Neural progenitor cell (in vitro differentiated cells): ENCODE results near the gene SUDS3. TPM values are rescaled to one million over a fixed set of nuclear protein-coding genes. Genes with fewer than 3 reads are reported as not detected.
"Not testable (repeated sequence)": the region's sequence is repeated elsewhere in the genome, so short reads cannot be mapped to it uniquely, and the experiment has no call there.

Experiments
- DNase-seq: peaks from one replicate; pipeline ENCODE4 v3.0.0-alpha.2; 2016; ENCODE audit warnings: low spot score
- H2AFZ ChIP-seq: fragments of 200-600 bp; sonication (generic); replicated peaks from 2 replicates; pipeline ENCODE4 v1.6.1; 2016; ENCODE audit warnings: antibody characterized with exemption
- H3F3A ChIP-seq: fragments of 200-600 bp; sonication (generic); 2 replicates; pipeline ENCODE4 v1.6.1; 2016; ENCODE audit warnings: antibody characterized with exemption, low read depth
- H3K27ac ChIP-seq: fragments of 200-600 bp; sonication (generic); 2 replicates; pipeline ENCODE4 v1.5.1; 2016; ENCODE audit warnings: mild to moderate bottlenecking
- H3K27me3 ChIP-seq: fragments of 200-600 bp; sonication (generic); 2 replicates; pipeline ENCODE4 v1.6.1; 2016; ENCODE audit warnings: mild to moderate bottlenecking, moderate library complexity
- H3K36me3 ChIP-seq: fragments of 200-600 bp; sonication (generic); 2 replicates; pipeline ENCODE4 v1.5.1; 2016
- H3K4me1 ChIP-seq: fragments of 200-600 bp; sonication (generic); 2 replicates; pipeline ENCODE4 v1.6.1; 2016; ENCODE audit warnings: mixed run types
- H3K4me2 ChIP-seq: fragments of 200-600 bp; sonication (generic); 2 replicates; pipeline ENCODE4 v1.6.1; 2016
- H3K4me3 ChIP-seq: fragments of 200-600 bp; sonication (generic); 2 replicates; pipeline ENCODE4 v1.5.1; 2016
- H3K79me2 ChIP-seq: fragments of 200-600 bp; sonication (generic); 2 replicates; pipeline ENCODE4 v1.6.1; 2016; ENCODE audit warnings: low read depth
- H3K9ac ChIP-seq: fragments of 200-600 bp; sonication (generic); 2 replicates; pipeline ENCODE4 v1.6.1; 2016
- H3K9me3 ChIP-seq: fragments of 200-600 bp; sonication (generic); 2 replicates; pipeline ENCODE4 v1.5.1; 2016; ENCODE audit warnings: low read depth
- H4K20me1 ChIP-seq: fragments of 200-600 bp; sonication (generic); 2 replicates; pipeline ENCODE4 v1.6.1; 2016; ENCODE audit warnings: low read depth
- H3K27ac Mint-ChIP-seq: 3 replicates; pipeline ENCODE4 v1.8.0; 2021; ENCODE audit warnings: mixed read lengths
- H3K27me3 Mint-ChIP-seq: 2 replicates; pipeline ENCODE4 v1.8.0; 2022; ENCODE audit warnings: low read depth, mild to moderate bottlenecking, inconsistent platforms, moderate library complexity, mixed read lengths; ENCODE audit not compliant: insufficient read depth
- H3K36me3 Mint-ChIP-seq: 3 replicates; pipeline ENCODE4 v1.8.0; 2021; ENCODE audit warnings: mixed read lengths
- H3K4me1 Mint-ChIP-seq: 3 replicates; pipeline ENCODE4 v1.8.0; 2021; ENCODE audit warnings: mixed read lengths
- H3K4me3 Mint-ChIP-seq: 3 replicates; pipeline ENCODE4 v1.8.0; 2021; ENCODE audit warnings: mild to moderate bottlenecking, moderate library complexity, mixed read lengths
- H3K9me3 Mint-ChIP-seq: 3 replicates; pipeline ENCODE4 v1.8.0; 2020; ENCODE audit warnings: mixed read lengths
- CTCF ChIP-seq: fragments of 200-600 bp; sonication (generic); IDR thresholded peaks from 2 replicates; pipeline ENCODE4 v1.5.1; 2017; ENCODE audit warnings: antibody characterized with exemption, mild to moderate bottlenecking
- EZH2 ChIP-seq: fragments of 200-600 bp; sonication (generic); IDR thresholded peaks from 2 replicates; pipeline ENCODE4 v1.6.1; 2017; ENCODE audit warnings: antibody characterized with exemption, mild to moderate bottlenecking, moderate library complexity
- EZH2phosphoT487 ChIP-seq: fragments of 200-600 bp; sonication (generic); IDR thresholded peaks from 2 replicates; pipeline ENCODE4 v1.6.1; 2017; ENCODE audit warnings: antibody characterized with exemption
- total RNA-seq: library from RNA; depleted of rRNA; stranded (reverse); fragments of >200 nt; gene quantifications from 2 replicates; pipeline ENCODE4 v1.2.3, GENCODE V29; 2015; ENCODE audit warnings: low replicate concordance

The SUDS3 gene
- total RNA-seq, 1 donor from 2014 or later, result 64.3 TPM

- Mint-ChIP-seq H3K27me3 (no peaks in the 10 kb centered on the region), H3K4me3 (no peak overlapping the region), H3K36me3 (no peaks in the 10 kb centered on the region), H3K4me1 (no peaks in the 10 kb centered on the region), H3K27ac (no peak overlapping the region), H3K9me3 (peaks cover 4% of the 10 kb centered on the region)
- Histone ChIP-seq H3K4me1 (no peaks in the 10 kb centered on the region), H3K4me2 (no peak overlapping the region), H3K79me2 (no peaks in the 10 kb centered on the region), H3K9ac (no peak overlapping the region), H3K27ac (no peak overlapping the region), H3K27me3 (no peaks in the 10 kb centered on the region), H3K36me3 (no peaks in the 10 kb centered on the region), H3K9me3 (no peaks in the 10 kb centered on the region), H3F3A (no peaks in the 10 kb centered on the region), H4K20me1 (no peaks in the 10 kb centered on the region), H2AFZ (no peak overlapping the region), H3K4me3 (no peak overlapping the region)
- TF ChIP-seq EZH2phosphoT487, result no peak
- TF ChIP-seq CTCF, result no peak
- TF ChIP-seq EZH2, result no peak
- no peak for DNase-seq
Observed at GRCh38 chr12:118350908-118351559, 25.3 kb upstream of the SUDS3 start.

GRCh38 chr12:118353721-118354120 lies 22.6 kb upstream of the SUDS3 start:
- TF ChIP-seq EZH2 (no peak), CTCF (no peak), EZH2phosphoT487 (no peak)
- no peaks in the 10 kb centered on the region for H3K9me3 ChIP-seq
- H3K27me3 ChIP-seq, result no peaks in the 10 kb centered on the region
- no peaks in the 10 kb centered on the region for H3K27me3 Mint-ChIP-seq
- no peaks in the 10 kb centered on the region for H3K79me2 ChIP-seq
- no peaks in the 10 kb centered on the region for H4K20me1 ChIP-seq
- no peak overlapping the region for H3K9ac ChIP-seq
- H3K4me2 ChIP-seq, result no peak overlapping the region
- no peak overlapping the region for H3K27ac Mint-ChIP-seq
- no peaks in the 10 kb centered on the region for H3K4me1 ChIP-seq
- H3K4me1 Mint-ChIP-seq, result no peaks in the 10 kb centered on the region
- H3K36me3 Mint-ChIP-seq, result no peaks in the 10 kb centered on the region
- H3K4me3 ChIP-seq, result no peak overlapping the region
- H3K36me3 ChIP-seq, result no peaks in the 10 kb centered on the region
- H3K4me3 Mint-ChIP-seq, result no peak overlapping the region
- no peaks in the 10 kb centered on the region for H3F3A ChIP-seq
- no peak for DNase-seq
- no peak overlapping the region for H2AFZ ChIP-seq
- peaks cover 4% of the 10 kb centered on the region for H3K9me3 Mint-ChIP-seq
- no peak overlapping the region for H3K27ac ChIP-seq

DNA sequence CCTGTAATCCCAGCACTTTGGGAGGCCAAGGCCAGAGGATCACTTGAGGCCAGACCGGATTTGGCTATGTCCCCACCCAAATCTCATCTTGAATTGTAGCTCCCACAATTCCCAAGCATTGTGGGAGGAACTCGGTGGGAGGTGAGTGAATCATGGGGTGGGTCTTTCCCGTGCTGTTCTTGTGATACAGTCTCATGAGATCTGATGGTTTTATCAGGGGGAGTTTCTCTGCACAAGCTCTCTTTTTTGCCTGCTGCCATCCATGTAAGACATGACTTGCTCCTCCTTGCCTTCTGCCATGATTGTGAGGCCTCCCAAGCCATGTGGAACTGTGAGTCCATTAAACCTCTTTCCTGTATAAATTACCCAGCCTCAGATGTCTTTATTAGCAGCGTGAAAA lies 21.9 kb upstream of the SUDS3 start:
- not testable (repeated sequence) for H3K27ac ChIP-seq, H3K9ac ChIP-seq, H3K79me2 ChIP-seq, H3K9me3 ChIP-seq, H2AFZ ChIP-seq, H3K4me2 ChIP-seq, H3F3A ChIP-seq, H3K4me1 ChIP-seq, H3K4me3 ChIP-seq, H3K27ac Mint-ChIP-seq, H3K4me3 Mint-ChIP-seq, H3K36me3 ChIP-seq, H3K36me3 Mint-ChIP-seq, H3K27me3 Mint-ChIP-seq, H3K27me3 ChIP-seq, DNase-seq, H3K4me1 Mint-ChIP-seq, H3K9me3 Mint-ChIP-seq, H4K20me1 ChIP-seq

DNA sequence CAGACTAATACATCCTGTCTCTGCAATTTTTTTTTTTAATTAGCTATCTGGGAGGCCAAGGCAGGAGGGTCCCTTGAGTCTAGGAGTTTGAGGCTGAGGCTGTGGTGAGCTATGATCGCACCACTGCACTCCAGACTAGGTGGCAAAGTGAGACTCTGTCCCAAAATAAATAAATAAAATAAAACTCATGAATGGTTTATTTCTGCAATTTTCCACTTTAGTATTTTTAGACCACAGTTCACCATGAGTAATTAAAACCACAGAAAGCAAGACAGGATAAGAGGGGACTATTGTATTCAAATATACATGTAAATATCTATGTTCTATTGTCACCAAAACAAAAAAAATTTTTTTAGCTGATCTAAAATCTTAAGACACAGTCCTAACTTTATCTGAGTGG lies 21.5 kb upstream of the SUDS3 start:
- Mint-ChIP-seq H3K36me3 (no peaks in the 10 kb centered on the region), H3K4me1 (no peaks in the 10 kb centered on the region), H3K9me3 (peaks cover 4% of the 10 kb centered on the region), H3K27ac (no peak overlapping the region), H3K4me3 (no peak overlapping the region), H3K27me3 (peaks cover 2% of the 10 kb centered on the region)
- H3K36me3 ChIP-seq, result no peaks in the 10 kb centered on the region
- TF ChIP-seq EZH2, result no peak
- no peak for TF ChIP-seq EZH2phosphoT487
- no peak for TF ChIP-seq CTCF
- H2AFZ ChIP-seq, result no peak overlapping the region
- no peaks in the 10 kb centered on the region for H3F3A ChIP-seq
- H3K4me3 ChIP-seq, result no peak overlapping the region
- no peak for DNase-seq
- no peaks in the 10 kb centered on the region for H4K20me1 ChIP-seq
- no peak overlapping the region for H3K4me2 ChIP-seq
- no peaks in the 10 kb centered on the region for H3K27me3 ChIP-seq
- no peaks in the 10 kb centered on the region for H3K4me1 ChIP-seq
- no peaks in the 10 kb centered on the region for H3K9me3 ChIP-seq
- no peak overlapping the region for H3K9ac ChIP-seq
- H3K79me2 ChIP-seq, result no peaks in the 10 kb centered on the region
- no peak overlapping the region for H3K27ac ChIP-seq
